HL-60/S4 treated with phorbol 12-myristate 13-acetate at 8.2 ng/mL for 4 days and 3 days (cell line): ENCODE data around the gene CBX3.
"Not testable (repeated sequence)": the region's sequence is repeated elsewhere in the genome, so short reads cannot be mapped to it uniquely, and the experiment has no call there.

ENCODE experiments used
- in situ Hi-C: fragments of 300-500 bp; cut with MboI; formaldehyde crosslinking; loops from 2 replicates; pipeline ENCODE4 v1.15.0; 2022; ENCODE audit warnings: low sequenced_read_pairs

CBX3 gene

DNA sequence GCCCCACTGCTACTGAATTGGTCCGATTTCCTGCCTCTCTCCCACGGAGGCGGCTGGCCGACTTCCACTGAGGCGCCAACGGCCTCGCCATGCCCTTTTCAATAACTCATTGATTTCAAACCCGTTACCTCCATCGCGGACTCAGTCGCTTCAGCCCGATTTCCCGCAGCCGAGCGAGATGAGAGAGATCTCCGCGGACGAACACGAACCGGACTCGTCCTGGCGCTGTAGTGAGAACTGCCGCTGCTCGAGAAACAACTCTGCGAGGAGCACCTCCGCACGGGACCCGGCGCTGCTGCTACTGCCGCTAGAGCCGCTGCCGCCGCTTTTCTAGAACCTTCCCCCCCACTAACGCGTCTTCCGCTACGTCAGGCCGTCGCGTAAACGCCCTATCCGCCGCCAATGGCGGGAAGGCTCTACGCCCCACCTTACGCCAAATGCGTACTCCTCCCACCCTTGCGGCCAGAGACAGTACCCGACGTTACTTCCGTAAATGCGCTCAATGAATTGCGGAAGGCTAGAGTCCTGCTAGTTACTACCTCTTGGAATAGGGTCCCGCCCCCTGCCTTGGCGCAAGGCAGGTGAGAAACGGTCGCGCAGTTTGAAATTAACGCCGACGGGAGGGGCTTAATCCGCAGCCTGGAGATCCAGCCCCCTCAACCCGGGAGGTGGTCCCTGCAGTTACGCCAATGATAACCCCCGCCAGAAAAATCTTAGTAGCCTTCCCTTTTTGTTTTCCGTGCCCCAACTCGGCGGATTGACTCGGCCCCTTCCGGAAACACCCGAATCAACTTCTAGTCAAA lies 900 bp upstream of the CBX3 start, which contains the start of gene HNRNPA2B1:
Gene HNRNPA2B1, minus strand, starts transcription at position 303 of the 803 bp plus-strand sequence. Its CDS starts 169 bp downstream, at position 134.
- in situ Hi-C loops = no loop called here

DNA sequence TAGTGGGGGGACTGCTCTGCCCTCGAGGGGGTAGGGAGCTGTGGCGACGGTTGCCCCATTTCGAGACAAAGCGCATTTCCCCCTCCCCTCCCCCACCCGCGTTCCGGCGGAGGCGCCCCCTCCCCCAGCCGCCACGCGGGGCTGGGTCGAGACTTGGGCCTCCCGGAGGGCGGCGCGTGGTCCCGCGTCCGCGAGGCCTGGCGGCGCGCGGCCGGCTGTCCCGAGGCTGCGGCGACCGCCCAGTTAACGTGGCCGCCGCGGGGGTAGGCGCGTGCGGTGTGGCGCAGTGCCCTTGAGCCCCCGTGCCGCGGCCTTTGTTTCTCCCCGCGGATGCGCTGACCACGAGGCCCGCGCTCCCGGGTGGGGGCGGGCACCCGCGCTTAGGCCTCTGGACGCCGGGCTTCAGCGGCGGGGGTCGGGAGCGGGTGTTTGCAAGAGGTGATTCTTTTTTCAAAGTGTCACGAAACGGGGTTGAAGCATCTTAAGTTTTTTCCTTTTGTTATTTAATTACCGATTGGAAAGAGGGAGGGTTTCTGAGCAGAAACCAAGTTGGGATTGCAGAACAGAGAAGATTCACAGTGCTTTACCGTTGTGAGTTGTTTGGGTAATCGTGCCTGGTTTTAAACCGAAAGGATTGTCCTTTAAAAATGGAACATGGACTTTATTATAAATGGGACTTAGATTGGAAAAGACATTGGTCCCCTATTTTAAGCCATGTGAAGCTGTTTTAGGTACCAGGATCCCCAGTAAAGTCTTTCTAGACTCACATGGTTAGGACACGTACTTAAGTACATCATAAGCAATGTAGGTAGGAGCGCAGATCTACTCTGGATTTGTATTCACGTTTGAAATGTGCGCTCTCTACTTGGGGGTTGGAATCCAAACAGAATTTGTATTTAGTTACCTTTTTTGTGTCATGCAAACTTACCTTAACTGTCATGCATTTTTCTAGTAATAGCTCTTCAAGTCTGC lies 760 bp downstream of the CBX3 start:
- in situ Hi-C loops = no loop called here

DNA sequence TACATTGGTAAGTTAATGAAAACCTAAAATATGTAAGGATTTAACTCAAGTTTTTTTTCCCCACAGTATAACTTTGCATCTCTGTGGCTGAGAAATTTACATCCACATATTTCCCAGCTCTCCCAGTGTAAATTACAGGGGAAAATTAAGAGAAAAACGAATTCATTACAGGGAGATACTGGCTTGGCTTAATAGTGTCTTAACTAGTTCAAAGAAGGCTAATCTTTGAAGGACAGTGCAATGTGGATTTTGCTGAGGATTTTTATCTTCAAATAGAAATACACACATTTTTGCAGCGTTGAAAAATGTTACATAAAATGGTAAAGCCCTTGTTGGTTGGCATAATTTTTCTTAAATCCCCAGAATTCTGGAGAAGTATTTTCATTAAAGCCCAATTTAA lies 1.5 kb downstream of the CBX3 start:
- in situ Hi-C loops = no loop called here

DNA sequence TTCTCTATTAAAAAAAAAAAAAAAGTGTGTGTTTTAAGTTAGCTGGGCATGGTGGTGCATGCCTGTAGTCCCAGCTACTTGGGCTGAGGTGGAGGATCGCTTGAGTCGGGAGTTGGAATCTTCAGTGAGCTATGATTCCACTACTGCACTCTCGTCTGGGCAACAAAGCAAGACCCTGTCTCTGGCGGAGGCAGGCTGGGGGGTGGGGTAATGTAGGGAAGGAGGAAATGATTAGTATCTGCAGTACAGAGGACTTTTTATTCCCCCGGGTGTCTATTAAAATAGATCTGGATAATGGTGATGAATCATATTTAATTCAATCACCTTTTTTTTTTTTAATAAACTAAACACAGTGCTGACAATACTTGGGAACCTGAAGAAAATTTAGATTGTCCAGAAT lies 6.5 kb downstream of the CBX3 start:
- in situ Hi-C loops = no loop called here

DNA sequence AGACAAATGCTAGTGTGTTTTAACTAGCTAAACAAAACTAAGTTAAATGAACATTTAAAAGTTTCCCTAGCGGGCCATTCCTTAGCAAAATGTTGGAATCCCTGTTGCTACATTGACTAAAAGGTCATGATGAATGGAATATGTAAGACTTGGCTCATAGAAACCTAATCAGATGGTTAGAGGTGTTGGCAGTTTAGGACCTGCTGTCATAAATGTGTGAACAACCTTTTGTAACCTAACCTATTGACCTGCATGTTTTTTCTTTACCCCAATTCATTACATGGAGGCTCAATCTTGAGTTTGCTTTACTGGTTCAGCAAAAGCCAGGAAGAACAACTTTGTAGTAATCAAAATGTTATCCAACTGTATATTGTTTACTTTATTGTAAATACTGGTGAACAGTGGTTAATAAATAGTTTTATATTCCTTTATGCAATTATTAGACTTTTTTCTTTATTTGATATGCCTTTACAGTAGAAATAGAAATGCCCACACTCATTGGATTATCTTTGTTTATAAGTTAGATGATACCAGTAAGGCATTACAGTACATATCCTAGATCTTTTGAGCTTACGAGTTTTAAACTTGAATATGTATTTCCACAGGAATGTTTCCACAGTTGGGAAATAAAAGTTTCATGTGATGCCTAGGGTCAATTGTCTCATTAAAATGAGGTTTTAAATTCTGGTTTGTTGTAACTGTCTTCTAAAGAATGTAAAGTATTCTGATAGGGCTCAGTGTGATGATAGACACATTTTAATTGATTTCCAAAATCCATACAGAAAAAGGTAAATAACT lies 11.6 kb downstream of the CBX3 start:
- in situ Hi-C loops = no loop called here

DNA sequence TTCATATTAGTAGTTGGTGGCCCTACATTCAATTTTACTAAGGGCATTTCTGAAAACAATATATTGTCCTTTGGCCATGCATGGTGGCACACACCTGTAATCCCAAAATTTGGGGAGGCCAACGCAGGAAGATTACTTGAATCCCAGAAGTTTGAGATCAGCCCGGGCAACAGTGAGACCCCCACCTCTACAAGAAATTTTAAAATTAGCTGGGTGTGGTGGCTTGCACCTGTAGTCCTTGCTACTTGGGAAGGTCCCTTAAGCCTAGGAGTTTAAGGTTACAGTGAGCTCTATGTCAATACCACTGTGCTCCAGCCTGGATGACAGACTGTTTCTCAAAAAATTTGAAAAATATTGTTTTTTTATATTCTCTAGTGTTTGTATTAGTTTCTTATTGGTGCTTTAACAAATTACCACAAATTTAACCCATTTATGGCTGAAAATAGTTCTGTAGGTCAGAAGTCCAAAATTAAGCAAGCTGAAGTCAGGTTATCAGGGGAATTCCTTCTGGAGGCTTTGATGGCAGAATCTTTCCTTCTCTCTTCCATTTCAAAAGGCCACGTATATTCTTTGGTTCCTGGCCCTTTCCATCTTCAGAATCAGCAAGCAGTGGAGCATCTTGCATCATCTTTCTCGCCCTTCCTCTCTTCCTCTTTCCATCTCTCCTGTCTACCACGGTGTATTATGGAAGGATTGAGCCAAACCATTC lies 12.4 kb downstream of the CBX3 start:
- in situ Hi-C loops = no loop called here

DNA sequence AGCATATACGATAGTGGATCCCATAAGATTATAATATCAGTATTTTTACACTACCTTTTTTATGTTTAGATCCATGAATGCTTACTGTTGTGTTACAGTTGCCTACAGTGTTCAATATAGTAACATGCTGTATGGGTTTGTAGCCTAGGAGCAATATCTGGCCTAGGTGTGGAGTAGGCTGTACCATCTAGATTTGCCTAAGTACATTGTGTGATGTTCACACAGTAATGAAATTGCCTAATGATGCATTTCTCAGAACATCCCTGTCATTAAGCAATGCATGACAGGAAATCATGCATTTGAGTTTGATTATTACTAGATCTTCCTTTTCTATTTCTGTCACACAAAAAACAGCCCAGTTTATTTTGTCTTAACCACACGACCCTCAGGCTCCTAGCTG lies 14.5 kb downstream of the CBX3 start:
- in situ Hi-C loops = no loop called here

DNA sequence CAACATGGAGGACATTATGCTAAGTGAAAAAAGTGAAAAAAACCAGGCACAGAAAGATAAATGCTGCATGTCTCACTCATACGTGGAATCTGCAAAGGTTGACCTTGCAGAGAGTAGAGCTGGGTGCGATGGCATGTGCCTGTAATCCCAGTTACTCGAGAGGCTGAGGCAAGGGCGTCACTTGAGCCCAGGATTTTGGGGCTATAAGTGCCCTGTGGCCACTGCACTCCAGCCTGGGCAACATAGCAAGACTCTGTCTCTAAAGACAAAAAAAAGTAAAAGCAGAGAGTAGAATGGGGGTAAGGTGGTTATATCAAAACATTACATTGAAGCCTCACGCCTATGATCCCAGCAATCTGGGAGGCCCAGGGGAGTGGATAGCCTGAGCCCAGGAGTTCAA lies 22.8 kb downstream of the CBX3 start:
- in situ Hi-C loops = no loop called here

DNA sequence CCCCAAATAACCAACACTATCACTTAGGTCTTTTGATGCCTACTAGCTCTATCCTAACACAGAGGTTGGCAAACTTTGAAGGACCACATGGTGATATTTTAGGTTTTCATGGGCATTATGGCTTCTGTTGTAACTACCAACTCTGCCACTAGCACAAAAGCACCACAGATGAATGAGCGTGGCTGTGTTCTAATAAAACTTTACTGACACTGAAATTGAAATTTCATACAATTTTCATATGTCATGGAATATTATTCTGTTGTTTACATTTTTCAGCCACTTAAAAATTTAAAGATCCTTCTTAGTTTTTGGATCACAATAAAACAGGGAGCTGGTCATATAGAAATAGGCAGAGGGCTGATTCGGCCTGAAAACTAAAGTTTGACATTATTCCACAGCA lies 26.4 kb downstream of the CBX3 start:
- in situ Hi-C loops = no loop called here

DNA sequence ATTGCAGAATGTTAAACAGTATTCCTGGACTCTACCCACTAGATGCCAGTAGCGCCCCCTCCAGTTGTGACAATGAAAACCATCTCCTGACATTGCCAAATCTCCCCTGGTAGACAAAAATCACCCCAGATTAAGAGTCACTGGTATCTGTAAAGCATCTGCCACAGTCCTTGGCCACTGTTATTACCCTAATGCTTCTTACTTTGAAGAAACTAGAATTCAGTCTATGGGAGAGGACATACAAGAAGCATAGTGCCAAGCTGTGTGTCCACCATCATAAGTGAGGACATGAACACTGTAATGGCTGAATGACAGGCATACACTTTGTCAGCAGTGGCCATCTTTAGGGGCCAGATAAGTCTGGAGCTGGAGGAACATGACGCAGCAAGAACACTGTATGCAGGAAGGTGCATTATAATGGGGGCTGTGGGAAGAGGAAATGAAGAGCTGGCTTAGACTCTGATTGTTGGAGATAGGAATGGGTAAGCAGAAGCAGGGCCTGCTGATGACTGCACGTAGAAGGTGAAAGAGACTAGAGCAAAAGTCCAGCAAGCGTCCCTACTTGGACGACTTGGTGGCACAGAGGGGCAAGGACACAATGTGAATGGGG lies 32.5 kb downstream of the CBX3 start:
- in situ Hi-C loops = no loop called here

DNA sequence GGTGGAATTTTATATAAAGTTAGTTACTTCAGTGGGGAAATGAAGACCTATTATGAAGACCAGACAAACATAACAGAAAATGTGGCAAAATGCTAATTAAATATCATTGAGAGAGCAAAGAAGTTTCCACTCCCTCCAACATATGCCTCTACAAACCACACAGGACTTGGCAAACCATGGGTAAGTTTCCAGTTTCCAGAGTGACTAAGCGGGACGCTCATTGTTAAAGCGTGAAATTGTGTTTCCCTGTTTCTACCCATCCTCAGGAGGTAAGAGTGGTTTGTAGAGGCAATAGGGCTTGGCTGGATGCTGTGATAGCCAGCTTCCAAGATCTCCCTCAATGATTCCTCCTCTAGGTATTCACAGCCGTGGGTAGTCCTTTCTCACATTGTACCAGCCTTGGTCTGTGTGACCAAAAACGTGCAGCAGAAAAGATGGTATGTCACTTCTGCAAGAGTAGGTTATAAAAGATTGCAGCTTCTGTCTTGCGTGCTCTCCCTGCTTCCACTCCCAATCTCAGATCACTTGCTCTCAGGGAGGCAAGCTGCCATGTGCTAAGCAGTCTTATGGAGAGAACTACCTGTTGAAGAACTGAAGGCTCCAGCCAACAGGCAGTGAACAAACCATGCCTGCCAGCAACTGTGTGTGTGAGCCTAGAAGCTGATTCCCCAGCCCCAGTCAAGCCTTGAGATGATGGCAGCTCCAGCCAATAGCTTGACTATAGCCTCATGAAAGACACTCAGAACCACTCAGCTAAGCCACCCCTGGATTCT lies 35.7 kb downstream of the CBX3 start:
- in situ Hi-C loops = no loop called here

DNA sequence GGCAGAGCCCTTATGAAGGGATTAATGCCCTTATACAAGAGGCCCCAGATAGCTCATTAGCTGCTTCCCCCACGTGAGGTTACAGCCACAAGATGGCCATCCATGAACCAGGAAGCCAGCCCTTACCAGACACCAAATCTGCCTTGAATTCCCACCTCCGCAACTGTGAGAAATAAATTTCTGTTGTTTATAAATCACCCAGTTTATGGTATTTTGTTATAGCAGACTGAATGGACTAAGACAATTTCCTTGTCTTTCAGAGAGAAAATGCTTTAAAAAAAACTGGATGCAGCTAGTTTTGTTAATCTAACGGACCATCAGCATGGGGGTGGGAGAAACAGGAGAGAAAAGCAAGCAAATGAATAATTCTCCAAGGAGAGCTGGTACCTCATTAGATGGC lies 36.5 kb downstream of the CBX3 start:
- in situ Hi-C loops = no loop called here

DNA sequence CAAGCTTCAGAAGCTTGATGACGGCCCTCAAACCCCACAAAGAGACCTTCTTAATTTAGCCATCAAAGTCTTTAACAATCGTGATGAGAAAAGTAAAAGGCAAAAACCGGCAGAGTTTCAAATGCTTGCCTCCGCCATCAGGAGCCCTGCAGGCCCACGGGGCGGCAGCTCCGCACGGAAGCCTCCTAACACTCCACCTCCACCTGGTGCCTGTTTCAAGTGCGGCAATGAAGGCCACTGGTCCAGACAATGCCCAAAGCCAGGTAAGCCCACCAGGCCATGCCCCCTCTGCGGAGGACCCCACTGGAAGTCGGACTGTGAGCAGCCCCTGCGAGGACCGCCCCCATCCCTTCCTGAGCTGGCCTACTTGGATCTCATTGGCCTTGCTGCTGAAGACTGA lies 43.6 kb downstream of the CBX3 start:
- in situ Hi-C loops = no loop called here

DNA sequence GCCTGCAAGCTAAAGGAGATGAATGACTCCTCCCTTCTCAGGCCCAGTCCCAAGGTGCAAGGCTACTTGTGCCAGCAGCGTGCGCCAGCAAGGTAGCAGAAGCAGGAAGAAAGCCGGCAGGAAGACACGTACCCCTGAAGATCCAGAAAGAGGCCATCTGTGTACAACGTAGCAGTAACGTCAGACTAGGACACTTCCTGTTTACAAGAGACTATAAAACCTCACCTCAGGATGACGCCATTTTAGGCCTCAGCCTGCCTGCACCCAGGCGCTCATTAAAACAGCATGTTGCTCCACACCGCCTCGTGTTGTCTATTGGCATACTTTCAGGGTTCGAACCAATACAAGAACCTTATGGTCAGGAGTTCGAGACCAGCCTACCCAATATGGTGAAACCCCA lies 48.7 kb downstream of the CBX3 start:
- in situ Hi-C loops = no loop called here

DNA sequence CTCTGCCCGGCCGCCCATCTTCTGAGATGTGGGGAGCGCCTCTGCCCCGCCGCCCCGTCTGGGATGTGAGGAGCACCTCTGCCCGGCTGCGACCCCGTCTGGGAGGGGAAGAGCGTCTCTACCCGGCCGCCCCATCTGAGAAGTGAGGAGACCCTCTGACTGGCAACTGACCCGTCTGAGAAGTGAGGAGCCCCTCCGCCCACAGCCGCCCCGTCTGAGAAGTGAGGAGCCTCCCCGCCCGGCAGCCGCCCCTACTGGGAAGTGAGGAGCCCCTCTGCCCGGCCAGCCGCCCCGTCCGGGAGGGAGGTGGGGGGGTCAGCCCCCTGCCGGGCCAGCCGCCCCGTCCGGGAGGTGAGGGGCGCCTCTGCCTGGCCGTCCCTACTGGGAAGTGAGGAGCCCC lies 60.3 kb downstream of the CBX3 start:
- in situ Hi-C loops = not testable (repeated sequence)
